HG03135 (cell line): ENCODE results near the gene PHC2.
"Not testable (repeated sequence)": the region's sequence is repeated elsewhere in the genome, so short reads cannot be mapped to it uniquely, and the experiment has no call there.

Experiments used
- ATAC-seq: cut with Tn5 transposase; IDR thresholded peaks from one replicate; pipeline ENCODE4 v1.9.1; 2021; ENCODE audit warnings: mild to moderate bottlenecking, moderate library complexity; ENCODE audit not compliant: unreplicated experiment

Gene PHC2

GRCh38 chr1:33319186-33319948 is 111.5 kb downstream of the PHC2 start:
- no peak for ATAC-seq

DNA sequence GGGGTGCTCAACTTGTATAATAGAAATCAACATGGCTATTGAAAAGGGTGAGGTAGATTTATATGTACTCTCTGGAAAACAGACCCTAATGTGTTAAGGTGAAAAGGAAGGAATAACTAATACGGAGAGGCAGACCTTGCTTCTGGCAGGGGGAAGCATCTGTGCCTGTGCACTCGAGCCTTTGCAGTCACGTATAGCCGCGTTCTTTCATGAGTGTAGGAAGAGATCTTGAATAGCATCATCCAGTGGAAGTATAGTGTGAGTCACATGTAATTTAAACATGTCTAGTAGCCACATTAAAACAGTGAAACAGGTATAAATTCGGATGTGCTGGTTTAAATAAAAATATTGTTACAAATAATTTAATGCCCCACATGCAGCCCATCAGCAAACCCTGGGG is 112.9 kb downstream of the PHC2 start:
- no peak for ATAC-seq

GRCh38 chr1:33317354-33317753 is 113.5 kb downstream of the PHC2 start:
- ATAC-seq, result no peak

GRCh38 chr1:33316601-33317000 is 114.3 kb downstream of the PHC2 start:
- no peak for ATAC-seq

DNA sequence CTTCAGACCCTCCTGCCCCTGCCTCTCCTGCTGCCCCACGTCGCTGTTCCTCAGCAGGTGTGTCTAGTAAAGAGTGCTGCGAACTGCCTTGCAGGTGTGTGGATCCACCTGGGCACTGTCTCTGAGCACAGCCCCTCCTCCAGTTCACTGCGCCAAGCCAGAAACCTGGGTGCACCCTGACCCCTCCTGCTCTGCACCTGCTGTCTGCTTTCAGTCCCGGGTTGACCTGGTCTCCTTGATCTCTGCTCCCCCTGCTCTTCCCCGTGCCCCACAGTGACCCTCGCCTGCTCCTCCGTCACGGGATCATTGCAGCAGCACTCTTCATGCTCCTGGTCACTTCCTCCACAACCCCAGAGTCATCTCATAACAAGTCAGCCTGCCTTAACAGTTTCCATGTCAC is 116.5 kb downstream of the PHC2 start:
- no peak for ATAC-seq

GRCh38 chr1:33312413-33312749 is 118.5 kb downstream of the PHC2 start:
- no peak for ATAC-seq

- no peak for ATAC-seq
Observed at GRCh38 chr1:33311706-33312412, 119.0 kb downstream of the PHC2 start.

GRCh38 chr1:33310702-33311101 is 120.2 kb downstream of the PHC2 start:
- no peak for ATAC-seq

DNA sequence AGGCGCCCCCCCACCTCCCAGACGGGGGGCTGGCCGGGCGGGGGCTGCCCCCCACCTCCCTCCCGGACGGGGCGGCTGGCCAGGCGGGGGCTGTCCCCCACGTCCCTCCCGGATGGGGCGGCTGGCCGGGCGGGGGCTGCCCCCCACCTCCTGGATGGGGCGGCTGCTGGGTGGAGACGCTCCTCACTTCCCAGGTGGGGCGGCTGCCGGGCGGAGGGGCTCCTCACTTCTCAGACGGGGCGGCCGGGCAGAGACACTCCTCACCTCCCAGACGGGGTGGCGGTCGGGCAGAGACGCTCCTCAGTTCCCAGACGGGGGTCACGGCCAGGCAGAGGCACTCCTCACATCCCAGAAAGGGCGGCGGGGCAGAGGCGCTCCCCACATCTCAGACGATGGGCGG is 121.5 kb downstream of the PHC2 start:
- not testable (repeated sequence) for ATAC-seq

DNA sequence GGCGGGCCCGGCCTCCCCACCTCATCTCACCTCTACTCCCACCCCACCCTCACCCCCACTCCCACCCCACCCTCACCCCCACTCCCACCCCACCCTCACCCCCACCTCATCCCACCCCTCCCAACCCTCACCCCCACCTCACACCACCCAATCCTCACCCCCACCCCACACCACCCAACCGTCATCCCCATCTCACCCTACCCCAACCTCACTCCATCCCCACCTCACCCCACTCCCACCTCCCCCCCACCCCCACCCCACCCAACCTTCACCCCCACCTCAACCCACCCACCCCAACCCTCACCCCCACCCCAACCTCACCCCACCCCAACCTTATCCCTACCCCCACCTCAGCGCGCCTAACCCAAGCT is 123.4 kb downstream of the PHC2 start:
- ATAC-seq, result no peak

GRCh38 chr1:33306653-33307493 is 124.0 kb downstream of the PHC2 start:
- ATAC-seq, result no peak

DNA sequence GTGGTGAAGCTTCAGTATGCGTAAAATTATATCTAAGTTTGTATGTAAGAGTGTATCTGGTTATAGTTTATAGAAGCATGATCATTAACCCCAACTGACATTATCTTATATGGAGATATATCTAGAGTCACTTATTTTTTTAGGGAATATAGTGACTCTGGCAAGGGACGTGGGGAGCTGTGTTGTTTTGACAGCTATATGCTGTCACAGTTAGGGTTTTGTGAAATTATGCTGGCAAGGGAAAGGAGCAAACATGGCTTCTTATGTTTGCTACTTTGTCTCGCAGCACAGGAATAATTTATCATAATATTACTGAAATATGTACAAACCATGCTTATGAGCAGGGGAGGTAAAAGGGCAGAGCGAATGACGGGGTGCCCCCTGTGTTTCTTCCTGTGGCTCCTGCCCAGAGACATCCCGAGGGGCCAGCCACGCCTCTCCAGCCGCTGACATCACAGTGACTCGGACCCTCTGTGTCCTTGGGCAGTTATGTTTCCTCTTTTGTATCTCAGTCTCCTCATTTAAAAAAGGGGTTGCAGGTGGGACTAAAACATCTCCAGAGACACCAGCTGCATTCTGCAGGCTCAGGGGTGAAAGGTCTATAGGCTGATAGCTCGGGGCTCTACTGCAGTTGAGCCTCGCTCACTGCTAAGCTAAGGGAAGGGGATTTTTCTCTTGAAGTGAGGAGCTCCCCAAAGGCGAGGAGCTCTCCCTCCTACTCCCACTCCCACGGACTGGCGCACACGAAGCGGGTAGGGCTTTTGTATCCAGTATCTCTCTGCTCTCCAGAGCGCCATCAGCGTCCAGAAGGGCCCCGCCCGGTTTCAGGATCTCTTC is 124.9 kb downstream of the PHC2 start:
- no peak for ATAC-seq

GRCh38 chr1:33305016-33305415 is 125.9 kb downstream of the PHC2 start:
- no peak for ATAC-seq

DNA sequence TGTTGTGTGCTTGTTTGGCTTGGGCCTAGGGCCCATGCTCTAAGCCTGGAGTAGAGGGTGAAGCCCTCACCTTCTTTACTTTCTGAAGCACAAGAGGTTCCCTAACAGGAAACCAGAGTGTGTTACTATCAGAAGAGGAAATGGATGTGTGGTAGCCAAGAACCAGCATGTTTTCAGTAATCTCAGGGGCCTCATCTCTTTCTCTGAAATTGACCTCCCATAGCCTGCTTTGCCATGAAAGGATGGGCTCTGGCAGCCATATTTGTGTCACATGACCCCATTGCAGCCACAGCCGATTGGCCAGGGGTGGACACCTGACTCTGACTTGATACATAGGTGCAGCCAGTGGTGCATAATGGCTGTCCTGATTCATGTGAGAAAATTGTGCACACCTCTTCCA is 128.6 kb downstream of the PHC2 start:
- ATAC-seq, result no peak

DNA sequence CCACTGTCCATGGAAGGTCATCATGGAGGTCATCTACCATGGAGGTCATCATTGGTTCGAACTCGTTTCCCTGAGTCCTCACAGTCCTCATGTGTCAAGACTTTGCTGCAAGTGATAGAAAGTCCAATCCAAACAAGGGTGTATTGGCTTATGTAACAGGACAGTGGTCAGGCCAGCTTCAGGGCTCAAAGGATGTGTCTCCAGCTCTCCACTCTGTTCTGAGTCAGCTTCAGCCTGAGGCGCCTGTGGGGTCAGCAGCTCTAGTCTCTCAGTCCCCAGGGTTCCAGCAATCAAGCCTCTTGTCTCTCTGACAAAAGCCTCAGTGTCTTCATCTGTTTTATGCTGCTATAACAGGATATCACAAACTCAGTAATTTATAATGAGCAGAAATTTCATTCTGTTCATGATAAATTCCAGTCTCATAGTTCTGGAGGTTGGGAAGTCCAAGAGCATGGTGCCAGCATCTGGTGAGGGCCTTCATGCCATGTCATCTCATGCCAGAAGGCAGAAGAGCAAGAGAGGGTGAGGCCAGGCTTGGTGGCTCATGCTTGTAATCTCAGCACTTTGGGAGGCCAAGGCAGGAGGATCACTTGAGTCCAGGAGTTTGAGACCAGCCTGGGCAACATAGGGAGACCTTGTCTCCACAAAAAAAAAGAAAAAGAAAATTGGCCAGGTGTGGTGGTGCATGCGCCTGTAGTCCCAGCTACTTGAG is 129.5 kb downstream of the PHC2 start:
- ATAC-seq, result no peak

DNA sequence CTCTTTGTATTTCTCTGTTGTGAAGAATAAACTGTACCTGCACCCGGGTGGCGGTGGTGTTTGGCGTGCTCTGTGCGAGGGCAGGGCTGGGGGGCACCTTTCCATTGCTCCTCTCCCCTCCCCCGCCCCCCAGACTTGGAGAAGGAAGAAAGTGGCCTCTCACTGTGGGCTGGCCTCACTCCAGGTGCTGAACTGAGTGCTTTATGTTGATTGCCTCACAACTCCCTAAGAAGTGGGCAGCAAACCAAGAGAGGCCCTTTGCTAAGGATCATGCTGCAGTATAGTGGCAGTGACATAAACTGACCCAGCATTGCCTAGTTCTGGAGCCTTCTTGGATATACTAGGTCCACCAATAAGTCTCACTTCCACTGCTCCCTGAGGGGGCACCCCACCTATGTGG is 130.2 kb downstream of the PHC2 start:
- ATAC-seq, result no peak

GRCh38 chr1:33299461-33300155 is 131.3 kb downstream of the PHC2 start:
- no peak for ATAC-seq

DNA sequence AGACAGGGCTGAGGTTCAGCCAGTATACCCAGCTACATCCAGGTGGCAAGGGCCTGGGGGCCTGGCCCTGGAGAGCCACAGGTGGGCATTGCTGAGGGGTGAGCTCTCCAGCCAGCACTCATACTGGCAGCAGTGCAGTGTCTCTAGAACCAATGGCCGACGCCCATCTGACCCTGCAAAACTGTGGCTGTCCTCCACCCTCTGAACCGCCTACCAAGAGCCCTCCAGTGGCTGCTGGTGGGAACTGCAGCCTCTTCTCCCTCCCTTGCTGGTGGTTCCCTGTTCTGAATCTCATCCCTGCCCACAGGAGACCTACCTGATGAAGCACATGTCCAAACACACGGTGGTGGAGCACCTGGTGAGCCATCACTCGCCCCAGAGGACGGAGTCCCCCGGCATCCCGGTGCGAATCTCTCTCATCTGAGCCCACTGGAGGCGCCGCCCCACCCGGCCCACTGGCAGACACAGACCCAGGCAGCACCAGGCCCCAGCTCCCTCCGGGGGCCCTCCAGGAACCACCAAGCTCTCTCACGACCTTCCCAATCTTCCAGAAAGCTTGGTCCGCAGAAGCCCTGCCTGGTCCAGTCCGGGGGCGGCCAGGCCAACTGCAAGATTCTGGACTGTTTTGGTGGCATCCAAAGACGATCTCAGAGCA is 132.1 kb downstream of the PHC2 start:
- ATAC-seq, result no peak

DNA sequence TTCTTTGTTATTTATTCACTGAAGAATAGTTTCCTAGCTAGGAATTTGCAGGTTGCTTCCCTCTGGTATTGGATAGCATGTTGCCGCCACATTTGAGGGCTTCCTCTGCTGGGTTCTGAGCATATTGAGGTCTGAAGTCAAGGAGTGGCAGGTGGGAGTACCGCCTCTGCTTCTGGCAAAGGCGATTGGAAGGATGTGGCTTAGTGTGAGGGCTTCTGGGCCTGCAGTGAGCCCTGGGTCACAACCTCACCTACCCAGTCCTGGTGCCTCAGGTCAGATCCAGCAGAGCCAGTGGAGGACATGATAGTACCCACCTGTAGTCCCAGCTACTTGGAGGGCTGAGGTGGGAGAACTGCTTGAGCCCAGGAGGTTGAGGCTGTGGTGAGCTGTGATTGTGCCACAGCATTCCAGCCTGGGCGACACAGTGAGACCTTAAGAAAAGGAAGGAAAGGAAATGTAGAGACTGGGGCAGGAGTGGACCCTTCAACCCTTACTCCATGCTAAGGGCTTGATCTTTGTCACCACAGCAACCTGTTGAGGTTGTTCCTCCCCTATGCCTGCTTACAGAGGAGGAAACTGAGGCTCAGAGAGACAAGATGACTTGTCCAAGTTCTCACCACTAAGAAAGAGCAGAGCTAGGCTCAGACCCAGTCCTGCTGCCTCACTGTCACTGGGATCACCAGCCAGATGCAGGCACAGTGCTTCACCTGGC is 132.8 kb downstream of the PHC2 start:
- no peak for ATAC-seq
